CD4-positive, alpha-beta T cell (primary cell): ENCODE data around the gene MGAT5B. TPM values are rescaled to one million over a fixed set of nuclear protein-coding genes. Genes with fewer than 3 reads are reported as not detected.

ENCODE experiments used
- ATAC-seq: fragments of 200-7000 bp; cut with Tn5 transposase; one replicate; pipeline ENCODE4 v1.10.0; 2022; ENCODE audit warnings: mild to moderate bottlenecking; ENCODE audit not compliant: poor library complexity
- CTCF ChIA-PET: fragments of 350-600 bp; sonication (Branson Sonifier 250); formaldehyde crosslinking; loops from one replicate; lab custom pipeline; 2021; ENCODE audit warnings: antibody characterized with exemption, inconsistent platforms; lab: Charles Lee
- POLR2A ChIA-PET: fragments of 350-600 bp; sonication (Branson Sonifier 250); formaldehyde crosslinking; loops from one replicate; lab custom pipeline; 2021; ENCODE audit warnings: antibody characterized with exemption, inconsistent platforms; lab: Charles Lee
- DNase-seq, 14 experiments: peaks; one replicate each; pipeline ENCODE4 v3.0.0-alpha.2; 2013 to 2020; ENCODE audit warnings: mixed read lengths in 2 of 14
- H3K27ac ChIP-seq, 2 donors: one replicate each; pipeline versions ENCODE4 v1.5.1 to v1.7.0; 2013; ENCODE audit warnings: low read length in 2 of 2, low read depth in 1 of 2, mild to moderate bottlenecking in 1 of 2
- H3K27me3 ChIP-seq, 2 experiments: 1 replicate in 1 of 2; 2 replicates in 1 of 2; pipeline versions ENCODE4 v1.6.1 to v1.7.0; 2013; ENCODE audit warnings: low read length in 2 of 2, control low read depth in 1 of 2, mild to moderate bottlenecking in 1 of 2, moderate library complexity in 1 of 2; ENCODE audit not compliant: insufficient read depth in 2 of 2, control insufficient read depth in 1 of 2
- H3K36me3 ChIP-seq: one replicate; pipeline ENCODE4 v1.6.1; 2013; ENCODE audit warnings: low read length, control low read depth; ENCODE audit not compliant: insufficient read depth
- H3K4me1 ChIP-seq: one replicate; pipeline ENCODE4 v1.6.1; 2013; ENCODE audit warnings: low read length, control low read depth; ENCODE audit not compliant: insufficient read depth
- H3K4me3 ChIP-seq: one replicate; pipeline ENCODE4 v1.5.1; 2013; ENCODE audit warnings: mild to moderate bottlenecking, low read length, moderate library complexity
- H3K9me3 ChIP-seq, 2 experiments: 1 replicate in 1 of 2; 2 replicates in 1 of 2; pipeline versions ENCODE4 v1.6.1 to v1.7.0; 2013; ENCODE audit warnings: low read length in 2 of 2, mild to moderate bottlenecking in 2 of 2, control low read depth in 1 of 2, moderate library complexity in 1 of 2; ENCODE audit not compliant: control insufficient read depth in 1 of 2, insufficient read depth in 1 of 2
- H3K27ac Mint-ChIP-seq: one replicate; pipeline ENCODE4 v1.8.0; 2020; ENCODE audit warnings: mixed read lengths
- H3K27me3 Mint-ChIP-seq: one replicate; pipeline ENCODE4 v1.8.0; 2021; ENCODE audit warnings: mixed read lengths
- H3K36me3 Mint-ChIP-seq: one replicate; pipeline ENCODE4 v1.8.0; 2021; ENCODE audit warnings: low read depth, mixed read lengths
- H3K4me1 Mint-ChIP-seq: one replicate; pipeline ENCODE4 v1.8.0; 2021; ENCODE audit warnings: low read depth, mixed read lengths
- H3K4me3 Mint-ChIP-seq: one replicate; pipeline ENCODE4 v1.8.0; 2020; ENCODE audit warnings: mild to moderate bottlenecking, mixed read lengths
- H3K9me3 Mint-ChIP-seq: one replicate; pipeline ENCODE4 v1.8.0; 2020; ENCODE audit warnings: mixed read lengths
- intact Hi-C, 2 experiments: fragments of 100-400 bp; cut with DNase I in 1 of 2; cut with micrococcal nuclease in 1 of 2; formaldehyde crosslinking; loops; one replicate each; pipeline versions ENCODE4 v1.15.1 to v1.9.0; 2023 to 2025; cut with DNase I, micrococcal nuclease
- total RNA-seq, 174 experiments: library from RNA in 2 of 174; stranded (reverse) in 2 of 174; gene quantifications; one replicate each; pipeline ENCODE4 v1.2.3 and lab custom pipeline; 2021 to 2026
- TF ChIP-seq, protein P1 (sequence below): fragments of 200-600 bp; IDR thresholded peaks from one replicate; pipeline ENCODE4 v1.8.0; 2022; ENCODE audit warnings: antibody characterized with exemption, mild to moderate bottlenecking

MGAT5B gene
- total RNA-seq, 2 experiments from 2014 or later = 0.28 to 0.77 TPM

DNA sequence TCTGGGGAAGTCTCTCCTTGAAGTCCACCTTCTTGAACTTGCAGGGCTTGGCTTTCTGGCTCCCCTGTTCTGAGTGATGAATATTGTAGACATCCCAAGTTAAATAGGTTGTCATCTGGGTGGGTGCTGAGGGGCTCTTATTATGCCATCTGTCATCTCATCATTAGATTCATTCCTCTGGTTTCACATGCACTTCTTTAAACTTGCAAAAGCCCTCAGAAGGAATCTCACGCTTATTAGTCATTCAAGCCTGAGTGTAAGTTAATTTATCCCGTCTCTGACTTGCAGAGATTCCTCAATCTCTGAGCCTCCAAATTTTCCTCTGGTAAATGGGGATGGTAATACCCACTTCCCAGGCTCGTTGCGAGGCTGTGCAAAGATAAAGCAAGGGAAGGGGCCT, 5.7 kb downstream of the MGAT5B start:
- Mint-ChIP-seq H3K27me3 (peaks cover 17% of the 10 kb centered on the region), H3K4me1 (peaks cover 7% of the 10 kb centered on the region), H3K27ac (no peak overlapping the region), H3K4me3 (no peak overlapping the region), H3K36me3 (no peaks in the 10 kb centered on the region), H3K9me3 (peaks cover 3% of the 10 kb centered on the region)
- Histone ChIP-seq H3K27me3 (peaks cover 15 to 25% of the 10 kb centered on the region in 2 experiments), H3K9me3 (peaks cover 0 to 10% of the 10 kb centered on the region in 2 experiments), H3K27ac (no peak overlapping the region), H3K4me3 (no peak overlapping the region), H3K4me1 (peaks cover 7% of the 10 kb centered on the region), H3K36me3 (no peaks in the 10 kb centered on the region)
- ATAC-seq = no peak
- ChIA-PET CTCF (no interaction called here), POLR2A (no interaction called here)
- intact Hi-C loops = no loop called here
- DNase-seq = no peak
- TF ChIP-seq, protein P1, sequence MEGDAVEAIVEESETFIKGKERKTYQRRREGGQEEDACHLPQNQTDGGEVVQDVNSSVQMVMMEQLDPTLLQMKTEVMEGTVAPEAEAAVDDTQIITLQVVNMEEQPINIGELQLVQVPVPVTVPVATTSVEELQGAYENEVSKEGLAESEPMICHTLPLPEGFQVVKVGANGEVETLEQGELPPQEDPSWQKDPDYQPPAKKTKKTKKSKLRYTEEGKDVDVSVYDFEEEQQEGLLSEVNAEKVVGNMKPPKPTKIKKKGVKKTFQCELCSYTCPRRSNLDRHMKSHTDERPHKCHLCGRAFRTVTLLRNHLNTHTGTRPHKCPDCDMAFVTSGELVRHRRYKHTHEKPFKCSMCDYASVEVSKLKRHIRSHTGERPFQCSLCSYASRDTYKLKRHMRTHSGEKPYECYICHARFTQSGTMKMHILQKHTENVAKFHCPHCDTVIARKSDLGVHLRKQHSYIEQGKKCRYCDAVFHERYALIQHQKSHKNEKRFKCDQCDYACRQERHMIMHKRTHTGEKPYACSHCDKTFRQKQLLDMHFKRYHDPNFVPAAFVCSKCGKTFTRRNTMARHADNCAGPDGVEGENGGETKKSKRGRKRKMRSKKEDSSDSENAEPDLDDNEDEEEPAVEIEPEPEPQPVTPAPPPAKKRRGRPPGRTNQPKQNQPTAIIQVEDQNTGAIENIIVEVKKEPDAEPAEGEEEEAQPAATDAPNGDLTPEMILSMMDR = no peak

DNA sequence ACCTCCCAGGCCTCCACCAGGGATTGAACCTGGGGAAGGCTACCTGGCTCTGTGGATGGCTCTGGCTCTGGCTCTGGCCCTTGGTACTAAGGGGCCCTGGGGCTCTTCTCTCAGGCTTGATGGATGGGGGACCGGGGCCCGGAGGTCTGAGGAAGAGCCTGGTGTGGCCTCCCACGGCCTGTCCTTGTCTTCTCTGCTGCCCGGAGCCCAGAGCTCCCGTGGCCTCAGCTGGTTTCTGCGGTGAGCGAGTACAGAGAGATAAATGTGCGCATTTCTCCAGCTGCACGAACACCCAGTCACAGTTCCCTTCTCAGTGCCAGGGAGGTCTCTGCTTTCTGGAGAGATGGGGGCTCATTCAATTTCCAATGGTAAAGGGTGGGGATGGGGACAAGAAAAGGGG, 9.2 kb downstream of the MGAT5B start:
- no peaks in the 10 kb centered on the region for H3K36me3 ChIP-seq
- H3K9me3 ChIP-seq = peaks cover 0 to 4% of the 10 kb centered on the region in 2 experiments
- peaks cover 4% of the 10 kb centered on the region for H3K27me3 Mint-ChIP-seq
- no peak overlapping the region for H3K4me3 Mint-ChIP-seq
- no peaks in the 10 kb centered on the region for H3K4me1 ChIP-seq
- H3K4me1 Mint-ChIP-seq = peaks cover 3% of the 10 kb centered on the region
- intact Hi-C loops = no loop called here
- no peaks in the 10 kb centered on the region for H3K36me3 Mint-ChIP-seq
- POLR2A ChIA-PET = no interaction called here
- no peak overlapping the region for H3K27ac ChIP-seq
- peaks cover 3% of the 10 kb centered on the region for H3K9me3 Mint-ChIP-seq
- TF ChIP-seq, protein P1 = no peak
- H3K4me3 ChIP-seq = no peak overlapping the region
- H3K27me3 ChIP-seq = no peaks in the 10 kb centered on the region
- DNase-seq (no peak), ATAC-seq (no peak)
- CTCF ChIA-PET = interaction anchor here (1.2 kb wide), 1 partner anchor 179 kb away, joined by 3 read pairs; no protein-coding TSS in a partner anchor
- H3K27ac Mint-ChIP-seq = no peak overlapping the region

DNA sequence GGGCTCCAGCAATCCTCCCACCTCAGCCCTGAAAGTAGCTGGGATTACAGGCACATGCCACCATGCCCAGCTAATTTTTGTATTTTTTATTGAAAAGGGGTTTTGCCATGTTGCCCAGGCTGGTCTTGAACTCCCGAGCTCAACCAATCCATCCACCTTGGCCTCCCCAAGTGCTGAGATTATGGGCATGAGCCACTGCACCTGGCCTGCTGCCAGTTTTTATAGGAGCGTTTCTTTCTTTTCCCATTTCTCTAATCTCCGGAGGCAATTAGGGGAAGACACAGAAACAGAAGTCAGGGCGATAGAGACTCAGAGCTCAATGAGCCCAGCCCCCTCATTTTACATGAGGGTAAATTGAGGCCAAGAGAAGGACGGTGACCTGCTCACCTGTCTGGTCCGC, 10.4 kb downstream of the MGAT5B start:
- ATAC-seq (no peak), DNase-seq (no peak)
- Histone ChIP-seq H3K4me3 (no peak overlapping the region), H3K9me3 (peaks cover 0 to 4% of the 10 kb centered on the region in 2 experiments), H3K36me3 (no peaks in the 10 kb centered on the region), H3K27me3 (no peaks in the 10 kb centered on the region), H3K4me1 (no peaks in the 10 kb centered on the region), H3K27ac (no peak overlapping the region)
- H3K27ac Mint-ChIP-seq = no peak overlapping the region
- CTCF ChIA-PET = interaction anchor here (1.6 kb wide), 2 partner anchors 10 to 177 kb away, joined by 3 to 5 read pairs; partner anchors contain the start of gene MGAT5B
- intact Hi-C loops = no loop called here
- H3K27me3 Mint-ChIP-seq = no peaks in the 10 kb centered on the region
- no peak overlapping the region for H3K4me3 Mint-ChIP-seq
- POLR2A ChIA-PET = no interaction called here
- H3K9me3 Mint-ChIP-seq = peaks cover 3% of the 10 kb centered on the region
- TF ChIP-seq, protein P1 = no peak
- no peaks in the 10 kb centered on the region for H3K4me1 Mint-ChIP-seq
- H3K36me3 Mint-ChIP-seq = no peaks in the 10 kb centered on the region
